OCI-LY3 (cell line): ENCODE results near the gene PLD6.

Experiments used
- H2AFZ ChIP-seq: fragments of 200-600, 300-600 bp; shearing (Covaris generic); 2 replicates; pipeline ENCODE4 v1.6.0; 2014; ENCODE audit warnings: antibody characterized with exemption, low read depth, low read length
- H3K27ac ChIP-seq: fragments of 200-600, 300-600 bp; sonication (generic); 2 replicates; pipeline ENCODE4 v1.5.1; 2014; ENCODE audit warnings: mild to moderate bottlenecking, low read length, moderate library complexity, mixed read lengths
- H3K27me3 ChIP-seq: fragments of 200-600, 300-600 bp; sonication (generic); 2 replicates; pipeline ENCODE4 v1.6.1; 2014; ENCODE audit warnings: low read depth, low read length, mixed read lengths
- H3K36me3 ChIP-seq: fragments of 200-600, 300-600 bp; sonication (generic); replicated peaks from 2 replicates; pipeline ENCODE3; 2014; ENCODE audit warnings: low read depth, low read length, mixed read lengths
- H3K4me1 ChIP-seq: fragments of 300-600, 200-600 bp; sonication (generic); 2 replicates; pipeline ENCODE4 v1.6.1; 2014; ENCODE audit warnings: low read length, mixed read lengths
- H3K4me2 ChIP-seq: fragments of 200-600, 300-600 bp; sonication (generic); 2 replicates; pipeline ENCODE4 v1.6.1; 2014; ENCODE audit warnings: low read length, mixed read lengths
- H3K4me3 ChIP-seq: fragments of 300-600, 200-600 bp; sonication (generic); 2 replicates; pipeline ENCODE4 v1.5.1; 2014; ENCODE audit warnings: antibody characterized with exemption, mild to moderate bottlenecking, low read length, moderate library complexity
- H3K79me2 ChIP-seq: fragments of 300-600, 200-600 bp; shearing (Covaris generic); 2 replicates; pipeline ENCODE4 v1.6.1; 2014; ENCODE audit warnings: mild to moderate bottlenecking, low read length, mixed read lengths
- H3K9ac ChIP-seq: fragments of 300-600, 200-600 bp; shearing (Covaris generic); 2 replicates; pipeline ENCODE4 v1.6.0; 2014; ENCODE audit warnings: mild to moderate bottlenecking, low read length, moderate library complexity
- H3K9me3 ChIP-seq: fragments of 200-600, 300-600 bp; shearing (Covaris generic); 2 replicates; pipeline ENCODE4 v1.6.1; 2014; ENCODE audit warnings: low read length, mixed read lengths; ENCODE audit not compliant: insufficient read depth
- H4K20me1 ChIP-seq: fragments of 200-600, 300-600 bp; sonication (generic); 2 replicates; pipeline ENCODE4 v1.6.1; 2016; ENCODE audit warnings: low read length, mixed read lengths; ENCODE audit not compliant: insufficient read depth
- CTCF ChIP-seq: fragments of 200-600, 300-600 bp; sonication (generic); IDR thresholded peaks from 2 replicates; pipeline ENCODE4 v1.5.1; 2014; ENCODE audit warnings: antibody characterized with exemption, low read length, low read depth
- EZH2phosphoT487 ChIP-seq: fragments of 200-600 bp; shearing (Covaris generic); IDR thresholded peaks from 2 replicates; pipeline ENCODE4 v1.6.1; 2018; ENCODE audit warnings: antibody characterized with exemption, mixed run types, low read depth

The PLD6 gene

GRCh38 chr17:17191961-17192381, 14.2 kb downstream of the PLD6 start:
- Histone ChIP-seq H3K4me2 (no peak overlapping the region), H3K79me2 (no peaks in the 10 kb centered on the region), H3K4me3 (no peak overlapping the region), H3K27ac (no peak overlapping the region), H2AFZ (no peak overlapping the region), H3K9me3 (no peaks in the 10 kb centered on the region), H3K9ac (no peak overlapping the region), H3K27me3 (no peaks in the 10 kb centered on the region), H4K20me1 (no peaks in the 10 kb centered on the region), H3K36me3 (no peaks in the 10 kb centered on the region), H3K4me1 (peaks cover 4% of the 10 kb centered on the region; the same call in 1 of the 2 replicates)
- TF ChIP-seq CTCF, result no peak
- no peak for TF ChIP-seq EZH2phosphoT487

- Histone ChIP-seq H3K36me3 (no peaks in the 10 kb centered on the region), H3K4me3 (no peak overlapping the region), H4K20me1 (no peaks in the 10 kb centered on the region), H3K4me1 (peaks cover 4% of the 10 kb centered on the region; the same call in 1 of the 2 replicates), H3K79me2 (no peaks in the 10 kb centered on the region), H3K4me2 (no peak overlapping the region), H2AFZ (no peak overlapping the region), H3K9me3 (no peaks in the 10 kb centered on the region), H3K27ac (no peak overlapping the region), H3K27me3 (no peaks in the 10 kb centered on the region), H3K9ac (no peak overlapping the region)
- TF ChIP-seq EZH2phosphoT487, result no peak
- TF ChIP-seq CTCF, result no peak
These were observed 14.8 kb downstream of the PLD6 start for GRCh38 chr17:17191346-17191792.

GRCh38 chr17:17190188-17190587, 15.9 kb downstream of the PLD6 start:
- no peaks in the 10 kb centered on the region for H3K9me3 ChIP-seq
- no peak for TF ChIP-seq EZH2phosphoT487
- TF ChIP-seq CTCF, result no peak
- H3K4me3 ChIP-seq, result no peak overlapping the region
- H3K4me2 ChIP-seq, result no peak overlapping the region
- no peak overlapping the region for H3K9ac ChIP-seq
- H2AFZ ChIP-seq, result no peak overlapping the region
- H3K27me3 ChIP-seq, result no peaks in the 10 kb centered on the region
- no peaks in the 10 kb centered on the region for H3K79me2 ChIP-seq
- no peaks in the 10 kb centered on the region for H3K36me3 ChIP-seq
- H3K27ac ChIP-seq, result no peak overlapping the region
- no peaks in the 10 kb centered on the region for H4K20me1 ChIP-seq
- H3K4me1 ChIP-seq, result peaks cover 4% of the 10 kb centered on the region; the same call in 1 of the 2 replicates

GRCh38 chr17:17189559-17189958, 16.6 kb downstream of the PLD6 start:
- no peaks in the 10 kb centered on the region for H3K36me3 ChIP-seq
- H4K20me1 ChIP-seq, result no peaks in the 10 kb centered on the region
- no peak overlapping the region for H2AFZ ChIP-seq
- no peak overlapping the region for H3K4me2 ChIP-seq
- TF ChIP-seq CTCF, result no peak
- no peak for TF ChIP-seq EZH2phosphoT487
- no peaks in the 10 kb centered on the region for H3K9me3 ChIP-seq
- H3K27ac ChIP-seq, result no peak overlapping the region
- no peak overlapping the region for H3K9ac ChIP-seq
- H3K27me3 ChIP-seq, result no peaks in the 10 kb centered on the region
- H3K4me3 ChIP-seq, result no peak overlapping the region
- no peaks in the 10 kb centered on the region for H3K79me2 ChIP-seq
- peaks cover 4% of the 10 kb centered on the region; the same call in 1 of the 2 replicates for H3K4me1 ChIP-seq
